Psoas muscle (tissue), 8 donors: ENCODE results near the gene RNASE7. TPM values are rescaled to one million over a fixed set of nuclear protein-coding genes. Genes with fewer than 3 reads are reported as not detected.

Source experiments
- ATAC-seq, 4 donors: fragments of 200-7000 bp; cut with Tn5 transposase; one replicate each; pipeline ENCODE4 v1.9.1; 2020; ENCODE audit warnings: moderate library complexity in 3 of 4, mild to moderate bottlenecking in 2 of 4
- DNase-seq, 2 donors: peaks; one replicate each; pipeline ENCODE4 v3.0.0-alpha.2; 2020
- H3K27ac ChIP-seq: fragments of 200-600 bp; one replicate; pipeline ENCODE4 v1.8.0; 2022
- H3K27me3 ChIP-seq, 3 donors: fragments of 200-600 bp in 1 of 3; one replicate each; pipeline versions ENCODE4 v1.6.1 to v1.8.0; 2013 to 2022; ENCODE audit warnings: low read length in 2 of 3, mild to moderate bottlenecking in 2 of 3, moderate library complexity in 1 of 3; ENCODE audit not compliant: insufficient read depth in 3 of 3
- H3K36me3 ChIP-seq, 2 donors: fragments of 200-600 bp in 1 of 2; one replicate each; pipeline versions ENCODE4 v1.6.1 to v1.8.0; 2013 to 2022; ENCODE audit warnings: low read depth in 1 of 2, mild to moderate bottlenecking in 1 of 2, moderate library complexity in 1 of 2; ENCODE audit not compliant: insufficient read depth in 1 of 2
- H3K4me1 ChIP-seq: fragments of 200-600 bp; one replicate; pipeline ENCODE4 v1.8.0; 2022
- H3K4me3 ChIP-seq: fragments of 200-600 bp; one replicate; pipeline ENCODE4 v1.8.0; 2022; ENCODE audit warnings: mild to moderate bottlenecking
- H3K9me3 ChIP-seq: fragments of 200-600 bp; one replicate; pipeline ENCODE4 v1.8.0; 2022
- WGBS, 3 donors: extraction: QIAGEN DNeasy Blood & Tissue Kit; methylation state at CpG; one replicate each; pipeline versions ENCODE4 v1.1.6 to v1.1.7; 2013; 5-methylcytosine and 5-hydroxymethylcytosine counted together
- intact Hi-C, 2 donors: fragments of 100-400 bp; cut with DNase I; formaldehyde crosslinking; loops; one replicate each; pipeline versions ENCODE4 v1.11.0 to v1.14.2; 2022
- polyA plus RNA-seq, 3 donors: library from polyadenylated mRNA; stranded (reverse); fragments of 200-250 nt; gene quantifications; one replicate each; pipeline ENCODE4 v1.2.3, GENCODE V29; 2013
- total RNA-seq, 4 donors: library from RNA; stranded (reverse); fragmentation: NEBNext Ultra II Directional in 2 of 4; extraction: Animal tissue kit (Norgen Biotek cat#: 25700) in 2 of 4; gene quantifications; one replicate each; pipeline versions ENCODE4 v1.2.1 to v1.2.4, GENCODE V29; 2021 to 2023
- TF ChIP-seq, protein P1 (sequence below): fragments of 200-600 bp; IDR thresholded peaks from one replicate; pipeline ENCODE4 v1.8.0; 2022; ENCODE audit warnings: antibody characterized with exemption
- donor health status: healthy with polysubstance abuse.
- donor health status: DM: no; HTN: no; CAD: no; lungs with moderate emphysema.
- donor health status: Bipolar disorder and iron deficiency.
- donor health status: healthy.
- donor health status: DM: yes; HTN: yes; CAD: no.
- donor health status: DM: no; HTN: no; CAD: no.
- donor health status: DM: no; HTN: no; CAD: no.
- donor health status: DM: yes; HTN: yes; CAD: no.

RNASE7 gene
- total and polyA plus RNA-seq, 7 donors, result 0.15 to 1.9 (median 0.38) TPM; not detected in 1

DNA sequence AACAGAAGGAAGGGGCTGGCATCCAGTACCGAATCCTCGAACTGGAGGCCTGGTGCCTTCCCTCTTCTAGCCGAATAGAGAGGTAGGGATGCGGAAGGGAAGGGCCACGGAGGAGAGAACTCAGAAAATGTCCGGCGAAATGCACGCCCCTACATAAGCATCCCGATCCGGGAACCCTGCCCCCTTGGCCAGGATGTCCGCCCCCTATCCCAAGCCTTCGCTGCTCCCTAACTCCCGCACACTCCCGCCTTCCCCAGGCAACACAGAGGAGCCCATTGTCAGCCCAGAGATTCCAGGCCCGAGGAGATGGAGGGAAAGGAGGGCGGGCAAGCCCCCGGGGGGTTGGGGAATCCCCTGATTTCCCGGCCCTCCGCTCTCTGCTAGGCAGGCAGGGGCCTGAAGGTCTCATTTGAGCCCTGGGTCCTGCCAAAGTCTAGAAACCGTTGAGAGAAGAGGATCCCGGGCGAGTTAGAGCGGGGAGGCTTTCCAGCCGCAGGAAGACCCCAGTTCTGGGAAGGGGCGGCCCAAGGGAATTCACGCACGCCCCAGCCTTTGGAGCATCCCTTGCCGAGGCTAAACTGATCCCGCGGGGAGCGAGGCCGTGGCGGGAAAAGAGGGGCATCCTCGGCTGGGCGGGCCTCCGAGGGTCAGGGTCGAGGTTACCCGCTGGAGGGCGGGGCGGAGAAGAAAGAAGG lies 27.4 kb downstream of the RNASE7 start:
- H3K4me1 ChIP-seq, result peaks cover 18% of the 10 kb centered on the region
- H3K4me3 ChIP-seq, result peak overlapping the region; percentile 83
- DNase-seq, result peak in 1 of 2 donors; percentile 47
- intact Hi-C loops, result loop anchor here (1.0 to 5.0 kb wide), 2 partner anchors 33 to 35 kb away; partner anchors contain the start of gene TMEM253 (in 1 of the 2)
- no peaks in the 10 kb centered on the region for H3K9me3 ChIP-seq
- no peaks in the 10 kb centered on the region for H3K27me3 ChIP-seq
- WGBS, 3 donors, result 1 to 7% (median 1%) methylated on average over 37 to 40 of the region's 40 CpGs
- TF ChIP-seq, protein P1, sequence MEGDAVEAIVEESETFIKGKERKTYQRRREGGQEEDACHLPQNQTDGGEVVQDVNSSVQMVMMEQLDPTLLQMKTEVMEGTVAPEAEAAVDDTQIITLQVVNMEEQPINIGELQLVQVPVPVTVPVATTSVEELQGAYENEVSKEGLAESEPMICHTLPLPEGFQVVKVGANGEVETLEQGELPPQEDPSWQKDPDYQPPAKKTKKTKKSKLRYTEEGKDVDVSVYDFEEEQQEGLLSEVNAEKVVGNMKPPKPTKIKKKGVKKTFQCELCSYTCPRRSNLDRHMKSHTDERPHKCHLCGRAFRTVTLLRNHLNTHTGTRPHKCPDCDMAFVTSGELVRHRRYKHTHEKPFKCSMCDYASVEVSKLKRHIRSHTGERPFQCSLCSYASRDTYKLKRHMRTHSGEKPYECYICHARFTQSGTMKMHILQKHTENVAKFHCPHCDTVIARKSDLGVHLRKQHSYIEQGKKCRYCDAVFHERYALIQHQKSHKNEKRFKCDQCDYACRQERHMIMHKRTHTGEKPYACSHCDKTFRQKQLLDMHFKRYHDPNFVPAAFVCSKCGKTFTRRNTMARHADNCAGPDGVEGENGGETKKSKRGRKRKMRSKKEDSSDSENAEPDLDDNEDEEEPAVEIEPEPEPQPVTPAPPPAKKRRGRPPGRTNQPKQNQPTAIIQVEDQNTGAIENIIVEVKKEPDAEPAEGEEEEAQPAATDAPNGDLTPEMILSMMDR, result no peak
- H3K36me3 ChIP-seq, result peaks cover 0 to 18% of the 10 kb centered on the region in 2 donors
- ATAC-seq, result peak in 2 of 4 donors; percentile 10 to 34
- peak overlapping the region; percentile 84 for H3K27ac ChIP-seq

DNA sequence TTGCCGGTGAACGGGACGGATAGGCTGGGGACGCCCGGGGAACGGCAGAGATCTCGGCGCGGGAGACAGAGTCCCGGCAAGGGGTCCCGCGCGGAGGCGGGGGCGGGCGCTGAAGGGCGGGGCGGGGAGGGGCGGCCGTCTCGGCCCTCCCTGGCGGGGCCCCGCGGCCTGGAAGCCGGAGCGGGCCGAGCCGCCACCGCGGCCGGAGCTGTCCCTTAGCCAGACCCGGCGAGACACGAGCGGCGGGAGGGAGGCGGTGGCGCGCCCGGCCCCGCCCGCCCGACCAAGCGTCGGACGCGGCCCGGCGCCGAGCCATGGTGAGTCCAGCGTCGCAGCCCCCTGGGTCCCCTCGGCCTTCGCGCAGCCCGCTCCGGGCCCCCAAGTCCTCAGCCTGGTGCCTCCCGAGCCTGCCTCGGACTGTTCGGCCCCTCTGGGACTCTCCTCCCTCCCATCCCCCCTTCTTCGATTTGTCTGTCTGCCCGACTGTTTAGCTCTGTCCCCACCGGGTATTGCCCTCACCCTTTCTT lies 28.0 kb downstream of the RNASE7 start, which contains the start of gene ARHGEF40:
TSS of gene ARHGEF40 (plus strand) at position 222 of the 527 bp plus-strand sequence. CDS start at position 315, 93 bp downstream.
- no peaks in the 10 kb centered on the region for H3K9me3 ChIP-seq
- H3K4me3 ChIP-seq, result peak within 1 kb of the TSS; percentile 83
- TF ChIP-seq, protein P1, result no peak
- no peaks in the 10 kb centered on the region for H3K27me3 ChIP-seq
- DNase-seq (peak; percentile 75 to 86), ATAC-seq (peak; percentile 77 to 85 (median 82))
- H3K36me3 ChIP-seq, result peaks cover 0 to 24% of the 10 kb centered on the region in 2 donors
- H3K4me1 ChIP-seq, result peaks cover 18% of the 10 kb centered on the region
- peak within 1 kb of the TSS; percentile 84 for H3K27ac ChIP-seq
- 0% methylated on average over 22 to 63 of the region's 63 CpGs for WGBS, 3 donors
- intact Hi-C loops, result loop anchor here in 1 of 2 donors (1.0 kb wide), 1 partner anchor 34 kb away; no protein-coding TSS in a partner anchor

DNA sequence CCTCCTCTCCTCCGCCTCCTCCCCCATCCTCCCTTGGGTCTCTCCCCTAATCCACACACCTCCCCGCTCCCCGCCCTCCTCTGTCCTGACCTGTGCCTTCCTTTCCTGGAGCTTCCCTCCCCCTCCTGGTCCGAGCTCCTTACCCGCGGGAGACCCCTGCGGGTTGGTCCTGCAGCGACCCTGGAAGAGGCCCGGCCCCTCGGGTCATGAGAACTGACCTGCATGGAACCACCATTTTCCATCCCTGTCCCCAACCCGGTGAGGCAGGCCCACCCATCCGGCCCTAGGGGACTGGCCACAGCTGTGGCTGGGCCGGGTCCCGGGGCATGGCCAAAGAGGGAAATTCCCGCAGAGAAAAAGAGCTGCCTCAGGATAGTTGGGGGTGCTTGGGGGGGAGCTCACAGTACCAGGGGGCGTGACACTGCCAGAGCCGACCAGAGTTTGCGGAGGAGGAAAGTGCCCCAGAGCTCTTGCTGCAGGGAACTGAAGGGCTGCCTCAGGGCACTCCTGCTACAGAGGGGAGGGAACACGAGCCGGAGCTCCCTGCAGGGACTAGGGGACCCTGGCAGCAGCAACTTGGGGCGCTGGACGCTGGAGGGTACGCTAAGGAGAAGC lies 28.6 kb downstream of the RNASE7 start:
- peak overlapping the region; percentile 83 for H3K4me3 ChIP-seq
- intact Hi-C loops, result loop anchor here in 1 of 2 donors (1.0 kb wide), 1 partner anchor 34 kb away; no protein-coding TSS in a partner anchor
- peaks cover 18% of the 10 kb centered on the region for H3K4me1 ChIP-seq
- H3K36me3 ChIP-seq, result peaks cover under 1 to 30% of the 10 kb centered on the region in 2 donors
- ATAC-seq (peak; percentile 12 to 41 (median 38)), DNase-seq (peak; percentile 44 to 66)
- TF ChIP-seq, protein P1, result no peak
- no peaks in the 10 kb centered on the region for H3K9me3 ChIP-seq
- no peaks in the 10 kb centered on the region for H3K27me3 ChIP-seq
- 0 to 1% (median 1%) methylated on average over 22 to 23 of the region's 23 CpGs for WGBS, 3 donors
- peak overlapping the region; percentile 84 for H3K27ac ChIP-seq

DNA sequence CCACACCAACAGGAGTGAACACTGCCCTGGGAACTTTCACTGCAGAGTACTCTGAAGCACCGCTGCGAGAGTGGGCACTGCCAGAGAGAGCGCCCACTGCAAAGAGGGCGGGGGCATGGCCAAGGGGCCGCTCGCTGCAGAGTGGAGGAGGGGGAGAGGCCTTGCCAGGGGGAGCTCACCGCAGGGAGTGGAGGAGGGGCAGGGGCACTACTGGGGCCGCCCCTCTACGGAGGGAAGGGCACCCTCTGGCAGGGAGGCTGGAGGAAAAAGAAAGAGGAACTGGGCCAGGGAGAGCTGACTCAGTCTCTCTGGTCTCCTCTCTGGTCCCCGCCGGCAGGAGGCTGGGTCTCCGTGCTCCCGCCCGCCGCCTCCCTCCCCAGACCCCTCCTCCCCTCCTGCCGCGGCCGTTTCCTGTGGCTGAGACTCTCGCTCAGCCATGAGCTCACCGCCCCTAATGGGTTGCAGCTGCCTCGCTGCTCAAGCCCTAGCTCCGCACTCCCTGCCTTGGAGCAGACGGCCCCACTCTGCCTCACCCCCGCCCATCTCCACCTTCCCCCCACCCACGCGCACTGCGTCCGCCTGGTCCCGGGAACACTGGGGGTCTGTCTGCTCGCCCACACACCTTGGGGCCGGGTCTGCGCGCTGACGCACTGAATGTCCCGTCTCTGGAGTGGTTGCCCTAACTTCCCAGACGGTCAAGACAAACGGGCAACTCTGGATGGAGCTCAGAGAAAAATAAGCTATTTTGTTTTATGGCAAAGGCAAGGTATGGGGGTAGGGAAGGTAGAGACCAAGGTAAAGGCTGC lies 29.3 kb downstream of the RNASE7 start:
- Histone ChIP-seq H3K36me3 (peaks cover 4 to 37% of the 10 kb centered on the region in 2 donors), H3K4me1 (peaks cover 18% of the 10 kb centered on the region), H3K4me3 (peak overlapping the region; percentile 83), H3K9me3 (no peaks in the 10 kb centered on the region), H3K27me3 (no peaks in the 10 kb centered on the region), H3K27ac (peak overlapping the region; percentile 84)
- intact Hi-C loops, result loop anchor here in 1 of 2 donors (2.0 kb wide), 1 partner anchor 17 kb away; no protein-coding TSS in a partner anchor
- ATAC-seq (peak; percentile 60 to 77 (median 62)), DNase-seq (peak; percentile 88 to 90)
- TF ChIP-seq, protein P1, result peak; percentile 6
- 11 to 21% (median 11%) methylated on average over 23 to 37 of the region's 37 CpGs for WGBS, 3 donors
